HG03066 (cell line): ENCODE results near the gene LONP2.
"Not testable (repeated sequence)": the region's sequence is repeated elsewhere in the genome, so short reads cannot be mapped to it uniquely, and the experiment has no call there.

Experiments
- ATAC-seq: cut with Tn5 transposase; IDR thresholded peaks from one replicate; pipeline ENCODE4 v1.9.1; 2021; ENCODE audit warnings: low read depth; ENCODE audit not compliant: unreplicated experiment

Gene LONP2

DNA sequence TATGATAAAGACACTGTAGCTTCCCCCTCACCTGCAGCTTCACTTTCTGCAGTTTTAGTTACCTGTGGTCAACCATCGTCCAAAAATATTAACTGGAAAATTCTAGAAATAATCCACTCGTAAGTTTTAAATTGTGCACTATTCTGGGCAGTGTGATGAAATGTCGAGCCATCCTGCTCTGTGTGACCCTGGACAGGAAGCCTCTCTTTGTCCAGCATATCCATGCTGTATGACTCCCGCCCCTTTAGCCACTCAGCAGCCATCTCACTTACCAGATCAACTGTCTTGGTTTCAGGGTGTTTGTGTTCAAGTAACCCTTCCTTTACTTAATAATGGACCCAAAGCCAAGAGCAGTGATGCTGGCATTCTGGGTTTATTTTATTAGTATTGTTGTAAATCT, 85.0 kb downstream of the LONP2 start:
- no peak for ATAC-seq

GRCh38 chr16:48330189-48330840, 86.2 kb downstream of the LONP2 start:
- ATAC-seq = no peak

DNA sequence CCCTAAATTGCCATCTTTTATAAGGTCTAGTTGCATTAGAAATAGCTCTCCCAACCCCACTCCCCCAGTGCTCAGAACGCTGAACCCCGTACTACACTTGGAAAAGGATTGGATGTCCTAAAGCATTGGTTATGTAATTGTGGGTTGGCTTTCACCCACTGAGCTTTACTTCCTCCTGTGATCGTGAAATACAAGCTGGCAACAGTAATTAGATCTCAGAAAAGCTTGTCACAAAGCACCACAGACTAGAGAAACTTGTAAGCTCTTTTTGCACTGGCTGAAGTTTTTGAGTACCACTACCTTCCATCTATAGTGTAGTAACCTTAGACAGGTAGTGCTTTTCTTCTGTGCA, 86.7 kb downstream of the LONP2 start:
- no peak for ATAC-seq

DNA sequence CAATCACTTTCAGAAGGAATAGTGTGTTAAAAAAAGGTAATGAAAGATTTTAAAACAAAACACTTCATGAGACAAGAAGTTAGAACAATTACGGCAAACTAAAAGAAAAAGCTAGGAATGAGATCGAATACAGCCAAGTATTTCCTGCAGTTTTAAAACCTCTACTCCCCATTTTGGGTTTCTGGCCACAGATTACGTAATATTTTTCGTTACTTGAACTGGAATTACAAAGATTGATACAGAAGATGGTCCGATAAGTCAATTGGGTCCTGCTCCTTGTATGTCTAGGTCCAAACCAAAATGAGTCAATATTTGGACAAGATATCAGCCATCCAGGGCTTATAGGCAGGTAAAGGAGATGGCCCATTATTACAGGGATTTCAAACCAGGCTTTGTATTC, 88.9 kb downstream of the LONP2 start:
- no peak for ATAC-seq

DNA sequence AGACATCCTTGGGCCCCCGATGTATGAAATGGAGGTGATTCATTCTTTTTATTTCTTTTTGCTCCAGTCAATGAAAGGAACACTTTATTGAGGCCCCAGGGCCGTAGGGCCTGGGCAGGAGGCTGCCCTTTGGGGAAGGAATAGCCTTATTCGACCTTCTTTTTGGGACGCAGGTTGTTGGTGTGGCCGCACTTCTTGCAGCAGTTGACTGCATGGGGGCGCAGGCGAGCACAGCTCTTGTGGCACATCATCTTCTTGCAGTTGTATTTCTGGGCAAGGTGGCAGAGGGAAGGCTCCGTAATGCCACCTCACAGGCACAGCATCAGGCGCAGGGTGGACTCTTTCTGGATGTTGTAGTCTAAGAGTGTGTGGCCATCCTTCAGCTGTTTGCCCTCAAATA, 90.2 kb downstream of the LONP2 start:
- no peak for ATAC-seq

DNA sequence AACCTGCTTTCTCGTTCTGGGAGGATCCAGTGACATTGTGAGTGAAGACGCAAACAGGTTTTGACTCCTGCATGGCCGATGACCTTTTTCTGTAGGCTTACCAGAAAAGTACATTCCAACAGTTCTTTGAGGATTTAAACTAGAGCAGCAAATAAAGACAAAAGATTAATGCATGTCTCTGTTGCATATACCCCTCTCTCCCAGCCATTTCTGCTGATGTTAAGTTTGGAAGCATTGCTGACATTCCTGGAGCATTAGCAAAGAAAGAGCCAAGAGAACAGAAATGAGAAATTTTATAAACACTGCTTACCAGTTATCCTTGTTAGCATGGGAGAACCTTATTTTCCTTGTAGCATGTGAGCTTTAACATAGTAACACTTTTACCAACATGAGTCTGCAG, 91.9 kb downstream of the LONP2 start:
- ATAC-seq = no peak

DNA sequence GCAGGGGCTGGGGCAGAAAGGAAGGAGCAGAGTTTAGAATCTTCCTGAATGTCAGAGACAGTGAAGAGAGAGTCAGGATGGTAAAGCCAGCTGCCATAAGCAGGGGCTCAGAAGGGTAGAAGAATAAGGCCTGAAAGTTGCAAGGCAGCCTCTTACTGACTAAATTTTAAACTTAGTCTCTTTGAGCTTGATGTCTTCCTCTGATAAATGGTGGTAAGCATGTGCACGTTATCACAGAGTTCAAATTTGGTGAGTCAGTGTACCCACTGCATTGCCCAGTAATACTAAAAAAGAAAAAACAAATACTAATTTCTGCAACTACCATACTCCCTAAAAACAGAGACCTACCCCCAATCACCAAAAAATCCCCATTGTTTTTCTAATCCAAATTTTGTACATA, 96.0 kb downstream of the LONP2 start:
- ATAC-seq = no peak

GRCh38 chr16:48342591-48342990, 98.5 kb downstream of the LONP2 start:
- no peak for ATAC-seq

GRCh38 chr16:48347191-48347865, 103.2 kb downstream of the LONP2 start:
- no peak for ATAC-seq

DNA sequence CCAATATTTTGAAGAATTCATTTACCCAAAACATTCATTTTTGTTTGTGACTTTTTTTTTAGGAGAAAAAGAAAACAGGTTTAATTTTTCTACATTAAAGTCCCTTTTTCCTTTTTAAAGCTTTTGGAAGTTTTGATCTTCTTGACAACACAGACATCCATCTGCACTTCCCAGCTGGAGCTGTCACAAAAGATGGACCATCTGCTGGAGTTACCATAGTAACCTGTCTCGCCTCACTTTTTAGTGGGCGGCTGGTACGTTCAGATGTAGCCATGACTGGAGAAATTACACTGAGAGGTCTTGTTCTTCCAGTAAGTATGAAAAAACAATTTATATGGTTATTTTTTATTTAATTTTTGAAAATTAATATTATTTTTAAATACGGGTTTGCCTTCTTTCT, 103.9 kb downstream of the LONP2 start:
- no peak for ATAC-seq

GRCh38 chr16:48350736-48351135, 106.6 kb downstream of the LONP2 start:
- no peak for ATAC-seq

GRCh38 chr16:48352648-48353390, 108.7 kb downstream of the LONP2 start:
- ATAC-seq = no peak

DNA sequence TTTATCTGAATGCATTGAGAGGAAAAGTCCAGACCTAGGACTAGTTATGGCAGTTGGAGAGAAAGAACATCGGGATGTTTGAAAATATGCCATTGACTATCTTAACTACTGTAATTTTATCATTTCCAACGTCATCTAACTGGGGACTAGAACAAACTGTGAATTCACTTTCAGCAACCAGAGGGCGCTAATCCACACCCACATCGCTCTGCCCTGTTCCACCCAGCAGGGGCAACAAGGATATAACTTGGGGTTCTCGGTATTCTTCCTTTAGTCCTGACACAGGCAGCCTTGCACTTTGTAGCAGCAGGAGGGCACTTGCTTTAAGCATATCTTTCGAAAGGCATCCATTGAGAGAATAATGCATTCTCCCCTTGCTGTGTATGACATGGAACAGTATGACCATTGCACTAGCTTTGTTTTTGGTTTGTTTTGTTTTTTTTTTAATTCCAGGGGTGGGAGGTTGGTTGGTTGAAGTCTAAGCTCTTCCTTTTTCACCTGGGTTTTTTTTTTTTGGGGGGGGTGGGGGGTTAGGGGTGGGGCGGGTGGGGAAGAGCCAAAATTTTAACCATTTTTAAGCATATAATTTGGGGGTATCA, 109.6 kb downstream of the LONP2 start:
- ATAC-seq = no peak

GRCh38 chr16:48354385-48354784, 110.3 kb downstream of the LONP2 start:
- ATAC-seq = not testable (repeated sequence)

- no peak for ATAC-seq
These were observed 111.1 kb downstream of the LONP2 start for GRCh38 chr16:48354877-48355855.

- ATAC-seq = no peak
These were observed 112.7 kb downstream of the LONP2 start for GRCh38 chr16:48356633-48357376.

DNA sequence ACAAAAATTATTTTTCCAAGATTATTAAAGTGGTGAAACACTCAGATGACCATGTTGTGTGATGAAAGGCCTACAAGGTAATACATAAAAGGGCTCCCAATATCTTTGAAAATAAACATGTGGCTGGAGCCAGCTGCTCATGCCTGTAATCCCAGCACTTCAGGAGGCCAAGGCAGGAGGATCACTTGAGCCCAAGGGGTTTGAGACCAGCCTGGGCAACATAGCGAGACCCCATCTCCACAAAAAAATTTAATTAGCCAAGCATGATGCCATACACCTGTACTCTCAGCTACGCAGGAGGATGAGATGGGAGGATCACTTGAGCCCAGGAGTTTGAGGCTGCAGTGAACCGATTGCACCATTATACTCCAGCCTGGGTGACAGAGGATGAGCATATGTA, 114.3 kb downstream of the LONP2 start:
- no peak for ATAC-seq

GRCh38 chr16:48359983-48360382, 115.9 kb downstream of the LONP2 start:
- ATAC-seq = no peak

GRCh38 chr16:48361012-48361411, 116.9 kb downstream of the LONP2 start:
- ATAC-seq = no peak
